HG03575 (cell line): Measurements from ENCODE around the gene DOCK3.
"Not testable (repeated sequence)": the region's sequence is repeated elsewhere in the genome, so short reads cannot be mapped to it uniquely, and the experiment has no call there.

Source experiments
- ATAC-seq: cut with Tn5 transposase; IDR thresholded peaks from one replicate; pipeline ENCODE4 v1.9.1; 2021; ENCODE audit not compliant: unreplicated experiment, insufficient number of reproducible peaks, low FRiP score; ENCODE audit errors: extremely low read depth

Gene DOCK3

GRCh38 chr3:51243924-51244323, 569.2 kb downstream of the DOCK3 start:
- no peak for ATAC-seq

GRCh38 chr3:51245867-51246266, 571.1 kb downstream of the DOCK3 start:
- no peak for ATAC-seq

GRCh38 chr3:51257870-51258269, 583.1 kb downstream of the DOCK3 start:
- no peak for ATAC-seq

GRCh38 chr3:51264166-51264565, 589.4 kb downstream of the DOCK3 start:
- ATAC-seq: not testable (repeated sequence)

GRCh38 chr3:51268132-51268531, 593.4 kb downstream of the DOCK3 start:
- ATAC-seq: no peak

- no peak for ATAC-seq
Observed at GRCh38 chr3:51269466-51269865, 594.7 kb downstream of the DOCK3 start.

- no peak for ATAC-seq
Observed at GRCh38 chr3:51270559-51270958, 595.8 kb downstream of the DOCK3 start.

- ATAC-seq: no peak
Observed at GRCh38 chr3:51271172-51271571, 596.4 kb downstream of the DOCK3 start.

GRCh38 chr3:51274052-51274451, 599.3 kb downstream of the DOCK3 start:
- no peak for ATAC-seq

GRCh38 chr3:51275111-51275805, 600.5 kb downstream of the DOCK3 start:
- ATAC-seq: no peak

- no peak for ATAC-seq
Observed at GRCh38 chr3:51276046-51276445, 601.3 kb downstream of the DOCK3 start.

- no peak for ATAC-seq
Observed at GRCh38 chr3:51279448-51279847, 604.7 kb downstream of the DOCK3 start.

- ATAC-seq: no peak
Observed at GRCh38 chr3:51280176-51280575, 605.4 kb downstream of the DOCK3 start.

- no peak for ATAC-seq
Observed at GRCh38 chr3:51282931-51283330, 608.2 kb downstream of the DOCK3 start.

- no peak for ATAC-seq
Observed at GRCh38 chr3:51283421-51283820, 608.7 kb downstream of the DOCK3 start.

- ATAC-seq: peak; percentile 76
Observed at GRCh38 chr3:51295625-51296024, 620.9 kb downstream of the DOCK3 start.

GRCh38 chr3:51297333-51297732, 622.6 kb downstream of the DOCK3 start:
- ATAC-seq: no peak

GRCh38 chr3:51304230-51304629, 629.5 kb downstream of the DOCK3 start:
- ATAC-seq: no peak

- ATAC-seq: no peak
Observed at GRCh38 chr3:51306093-51306492, 631.4 kb downstream of the DOCK3 start.

GRCh38 chr3:51307458-51307857, 632.7 kb downstream of the DOCK3 start:
- ATAC-seq: no peak

- not testable (repeated sequence) for ATAC-seq
Observed at GRCh38 chr3:51307945-51308607, 633.3 kb downstream of the DOCK3 start.
